HepG2 (cell line): ENCODE measurements around the gene RANGRF. TPM values are rescaled to one million over a fixed set of nuclear protein-coding genes. Genes with fewer than 3 reads are reported as not detected.

Experiments
- ARHGAP35 ChIP-seq: sonication (generic); formaldehyde crosslinking; IDR thresholded peaks from 2 replicates; pipeline ENCODE4 v1.9.0; 2022; ENCODE audit warnings: mild to moderate bottlenecking, inconsistent platforms, moderate library complexity, missing genetic modification reagents, borderline replicate concordance
- ATF7-NPFF ChIP-seq: sonication (generic); formaldehyde crosslinking; IDR thresholded peaks from 2 replicates; pipeline ENCODE4 v1.8.1; 2023; ENCODE audit warnings: mild to moderate bottlenecking, low read depth, missing genetic modification reagents, moderate library complexity
- CBFB ChIP-seq: sonication (generic); formaldehyde crosslinking; IDR thresholded peaks from 2 replicates; pipeline ENCODE4 v1.4.0; 2020; ENCODE audit warnings: missing genetic modification reagents
- FOXA3 ChIP-seq: IDR thresholded peaks from 2 replicates; pipeline ENCODE4 v1.6.1; 2016; ENCODE audit warnings: missing genetic modification reagents, missing compliant biosample characterization
- FOXJ3 ChIP-seq: sonication (generic); formaldehyde crosslinking; IDR thresholded peaks from 2 replicates; pipeline ENCODE4 v1.4.0; 2020; ENCODE audit warnings: missing genetic modification reagents, mild to moderate bottlenecking, borderline replicate concordance
- GZF1 ChIP-seq: sonication (generic); formaldehyde crosslinking; IDR thresholded peaks from 2 replicates; pipeline ENCODE4 v1.5.1; 2020; ENCODE audit warnings: mild to moderate bottlenecking, missing genetic modification reagents
- KAT8 ChIP-seq: IDR thresholded peaks from 2 replicates; pipeline ENCODE4 v1.6.1; 2016; ENCODE audit warnings: missing genetic modification reagents, missing compliant biosample characterization
- NFKBIZ ChIP-seq: IDR thresholded peaks from 2 replicates; pipeline ENCODE4 v1.6.1; 2018; ENCODE audit warnings: missing genetic modification reagents, missing compliant biosample characterization
- NFYB ChIP-seq: sonication (generic); formaldehyde crosslinking; IDR thresholded peaks from 2 replicates; pipeline ENCODE4 v1.4.0; 2020; ENCODE audit warnings: missing genetic modification reagents
- RBM39 ChIP-seq: fragments of 200-400 bp; formaldehyde crosslinking; IDR thresholded peaks from one replicate; pipeline ENCODE4 v1.6.1; 2018; ENCODE audit warnings: antibody characterized with exemption, mild to moderate bottlenecking, low read depth, low read length; ENCODE audit not compliant: poor library complexity, severe bottlenecking
- SALL2 ChIP-seq: sonication (generic); formaldehyde crosslinking; IDR thresholded peaks from 2 replicates; pipeline ENCODE4 v1.8.1; 2023; ENCODE audit warnings: mild to moderate bottlenecking, missing genetic modification reagents, inconsistent platforms
- TEAD3 ChIP-seq: optimal IDR thresholded peaks from 2 replicates; pipeline ENCODE3; 2016; ENCODE audit warnings: borderline replicate concordance
- ZMYM3 ChIP-seq: sonication (generic); formaldehyde crosslinking; IDR thresholded peaks from 2 replicates; pipeline ENCODE4 v1.5.1; 2020; ENCODE audit warnings: mild to moderate bottlenecking, missing genetic modification reagents
- ZMYM4 ChIP-seq: sonication (generic); formaldehyde crosslinking; IDR thresholded peaks from 2 replicates; pipeline ENCODE4 v1.8.1; 2023; ENCODE audit warnings: mild to moderate bottlenecking, missing genetic modification reagents
- ZNF619 ChIP-seq: sonication (generic); formaldehyde crosslinking; IDR thresholded peaks from 2 replicates; pipeline ENCODE4 v1.4.0; 2020; ENCODE audit warnings: mild to moderate bottlenecking, missing genetic modification reagents
- ZNF839 ChIP-seq: sonication (generic); formaldehyde crosslinking; IDR thresholded peaks from 2 replicates; pipeline ENCODE4 v1.4.0; 2020; ENCODE audit warnings: missing genetic modification reagents, mild to moderate bottlenecking, borderline replicate concordance
- polyA plus RNA-seq, 8 experiments: library from polyadenylated mRNA; depleted of rRNA in 3 of 8; stranded (reverse) in 7 of 8; unstranded in 1 of 8; fragments of >200 nt; fragmentation: Illumina TruSeq in 4 of 8; extraction: Trizol in 4 of 8; gene quantifications; 2 replicates each; pipeline versions ENCODE4 v1.2.1 to v1.2.3, GENCODE V29; 2011 to 2016; ENCODE audit warnings: low read depth in 4 of 8, missing spikeins in 1 of 8, mixed read lengths in 1 of 8; ENCODE audit not compliant: insufficient read depth in 1 of 8
- total RNA-seq, 5 experiments: library from RNA; depleted of rRNA; stranded (reverse); fragments of >200 nt; fragmentation: Illumina TruSeq; extraction: Trizol; gene quantifications; 2 replicates each; pipeline ENCODE4 v1.2.3, GENCODE V29; 2016; ENCODE audit warnings: low read depth in 1 of 5
- TF ChIP-seq, protein P1 (sequence below): IDR thresholded peaks from 2 replicates; pipeline ENCODE4 v1.6.1; 2016; ENCODE audit warnings: missing genetic modification reagents, missing compliant biosample characterization
- TF ChIP-seq, protein P2 (sequence below): sonication (generic); formaldehyde crosslinking; IDR thresholded peaks from 2 replicates; pipeline ENCODE4 v1.4.0; 2020; ENCODE audit warnings: mild to moderate bottlenecking, low read depth, missing genetic modification reagents
- TF ChIP-seq, protein P3 (sequence below): sonication (generic); formaldehyde crosslinking; IDR thresholded peaks from 2 replicates; pipeline ENCODE4 v1.8.1; 2023; ENCODE audit warnings: mild to moderate bottlenecking, moderate library complexity, missing genetic modification reagents
- TF ChIP-seq, protein P4 (sequence below): sonication (generic); formaldehyde crosslinking; IDR thresholded peaks from 2 replicates; pipeline ENCODE4 v1.8.0; 2022; ENCODE audit warnings: missing genetic modification reagents, mild to moderate bottlenecking, moderate library complexity, borderline replicate concordance
- TF ChIP-seq, protein P5 (sequence below): sonication (generic); formaldehyde crosslinking; IDR thresholded peaks from 2 replicates; pipeline ENCODE4 v1.4.0; 2020; ENCODE audit warnings: mild to moderate bottlenecking, missing genetic modification reagents

RANGRF gene
- total and polyA plus RNA-seq, 2 of the 13 experiments (the other 11 are each of a cell fraction or from before 2014, with no cell fraction given): 18.6 to 40.7 TPM

DNA sequence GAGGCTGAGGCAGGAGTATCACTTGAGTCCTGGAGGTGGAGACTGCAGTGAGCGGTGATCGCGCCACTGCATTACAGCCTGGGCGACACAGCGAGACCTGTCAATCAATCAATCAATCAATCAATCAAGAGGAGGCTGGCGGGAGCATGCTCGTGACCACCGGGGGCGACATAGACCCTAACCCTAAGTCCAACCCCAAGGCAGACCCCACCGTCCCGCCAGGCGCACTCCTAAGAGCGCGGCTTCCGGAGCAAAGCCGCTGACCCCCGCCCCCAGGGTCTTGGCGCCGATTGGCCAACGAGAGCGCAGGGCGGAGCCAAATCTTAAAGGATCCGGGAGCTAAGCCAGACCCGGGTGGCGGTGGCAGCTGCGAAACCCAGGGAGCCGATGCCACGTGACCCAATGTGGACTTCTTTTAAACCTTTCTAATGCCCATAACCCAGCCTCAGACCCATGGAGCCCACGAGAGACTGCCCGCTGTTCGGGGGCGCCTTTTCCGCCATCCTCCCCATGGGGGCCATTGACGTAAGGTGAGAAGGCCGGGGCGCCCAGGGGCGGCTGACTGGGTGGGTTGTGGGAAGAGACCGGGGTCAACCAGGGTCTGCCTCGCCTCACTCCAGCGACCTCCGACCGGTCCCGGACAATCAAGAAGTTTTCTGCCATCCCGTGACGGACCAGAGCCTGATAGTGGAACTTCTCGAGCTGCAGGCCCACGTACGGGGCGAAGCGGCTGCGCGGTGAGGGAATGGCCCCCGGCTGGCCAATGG is at the start of gene RANGRF (continued):
- TF ChIP-seq, protein P1, sequence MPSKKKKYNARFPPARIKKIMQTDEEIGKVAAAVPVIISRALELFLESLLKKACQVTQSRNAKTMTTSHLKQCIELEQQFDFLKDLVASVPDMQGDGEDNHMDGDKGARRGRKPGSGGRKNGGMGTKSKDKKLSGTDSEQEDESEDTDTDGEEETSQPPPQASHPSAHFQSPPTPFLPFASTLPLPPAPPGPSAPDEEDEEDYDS: peak; percentile 41; the same call in 1 of the 2 replicates
- TF ChIP-seq, protein P2, sequence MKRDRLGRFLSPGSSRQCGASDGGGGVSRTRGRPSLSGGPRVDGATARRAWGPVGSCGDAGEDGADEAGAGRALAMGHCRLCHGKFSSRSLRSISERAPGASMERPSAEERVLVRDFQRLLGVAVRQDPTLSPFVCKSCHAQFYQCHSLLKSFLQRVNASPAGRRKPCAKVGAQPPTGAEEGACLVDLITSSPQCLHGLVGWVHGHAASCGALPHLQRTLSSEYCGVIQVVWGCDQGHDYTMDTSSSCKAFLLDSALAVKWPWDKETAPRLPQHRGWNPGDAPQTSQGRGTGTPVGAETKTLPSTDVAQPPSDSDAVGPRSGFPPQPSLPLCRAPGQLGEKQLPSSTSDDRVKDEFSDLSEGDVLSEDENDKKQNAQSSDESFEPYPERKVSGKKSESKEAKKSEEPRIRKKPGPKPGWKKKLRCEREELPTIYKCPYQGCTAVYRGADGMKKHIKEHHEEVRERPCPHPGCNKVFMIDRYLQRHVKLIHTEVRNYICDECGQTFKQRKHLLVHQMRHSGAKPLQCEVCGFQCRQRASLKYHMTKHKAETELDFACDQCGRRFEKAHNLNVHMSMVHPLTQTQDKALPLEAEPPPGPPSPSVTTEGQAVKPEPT (CRISPR knock-in tag): no peak
- TF ChIP-seq ZNF619 (no peak; the same call in 1 of the 2 replicates), ARHGAP35 (no peak), KAT8 (CRISPR knock-in tag) (peak; percentile 72), ZMYM3 (CRISPR knock-in tag) (peak; percentile 65; the same call in 1 of the 2 replicates), FOXA3 (CRISPR knock-in tag) (0 out of 2 replicates have a peak, but pooled peaks have one; percentile 3), SALL2 (CRISPR knock-in tag) (no peak), ZMYM4 (CRISPR knock-in tag) (peak; percentile 48), TEAD3 (CRISPR knock-in tag) (peak; percentile 12), FOXJ3 (CRISPR knock-in tag) (no peak), GZF1 (CRISPR knock-in tag) (no peak; the same call in 1 of the 2 replicates), RBM39 (peak; percentile 43), ATF7-NPFF (CRISPR knock-in tag) (0 out of 2 replicates have a peak, but pooled peaks have one; percentile 21), CBFB (CRISPR knock-in tag) (0 out of 2 replicates have a peak, but pooled peaks have one; percentile 4), NFYB (CRISPR knock-in tag) (peak; percentile 77), NFKBIZ (CRISPR knock-in tag) (peak; percentile 48; the same call in 1 of the 2 replicates), ZNF839 (CRISPR knock-in tag) (no peak)
- TF ChIP-seq, protein P3, sequence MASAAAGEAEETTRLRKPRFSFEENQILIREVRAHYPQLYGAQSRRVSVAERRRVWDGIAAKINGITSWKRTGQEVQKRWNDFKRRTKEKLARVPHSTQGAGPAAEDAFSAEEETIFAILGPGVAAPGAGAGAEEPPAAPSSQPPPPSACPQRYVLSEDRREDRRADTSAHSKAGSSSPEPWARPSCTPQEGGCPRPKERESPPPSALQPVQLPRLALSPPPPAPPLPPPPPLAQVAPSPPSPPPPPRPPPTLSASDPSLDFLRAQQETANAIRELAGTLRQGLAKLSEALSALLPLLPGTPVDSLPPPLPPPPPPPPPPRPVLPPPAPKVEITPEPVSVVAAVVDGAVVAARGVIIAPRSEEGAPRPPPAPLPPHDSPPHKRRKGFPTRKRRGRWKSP: peak; percentile 48; the same call in 1 of the 2 replicates
- TF ChIP-seq, protein P4, sequence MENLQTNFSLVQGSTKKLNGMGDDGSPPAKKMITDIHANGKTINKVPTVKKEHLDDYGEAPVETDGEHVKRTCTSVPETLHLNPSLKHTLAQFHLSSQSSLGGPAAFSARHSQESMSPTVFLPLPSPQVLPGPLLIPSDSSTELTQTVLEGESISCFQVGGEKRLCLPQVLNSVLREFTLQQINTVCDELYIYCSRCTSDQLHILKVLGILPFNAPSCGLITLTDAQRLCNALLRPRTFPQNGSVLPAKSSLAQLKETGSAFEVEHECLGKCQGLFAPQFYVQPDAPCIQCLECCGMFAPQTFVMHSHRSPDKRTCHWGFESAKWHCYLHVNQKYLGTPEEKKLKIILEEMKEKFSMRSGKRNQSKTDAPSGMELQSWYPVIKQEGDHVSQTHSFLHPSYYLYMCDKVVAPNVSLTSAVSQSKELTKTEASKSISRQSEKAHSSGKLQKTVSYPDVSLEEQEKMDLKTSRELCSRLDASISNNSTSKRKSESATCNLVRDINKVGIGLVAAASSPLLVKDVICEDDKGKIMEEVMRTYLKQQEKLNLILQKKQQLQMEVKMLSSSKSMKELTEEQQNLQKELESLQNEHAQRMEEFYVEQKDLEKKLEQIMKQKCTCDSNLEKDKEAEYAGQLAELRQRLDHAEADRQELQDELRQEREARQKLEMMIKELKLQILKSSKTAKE: 0 out of 2 replicates have a peak, but pooled peaks have one; percentile 10
- TF ChIP-seq, protein P5, sequence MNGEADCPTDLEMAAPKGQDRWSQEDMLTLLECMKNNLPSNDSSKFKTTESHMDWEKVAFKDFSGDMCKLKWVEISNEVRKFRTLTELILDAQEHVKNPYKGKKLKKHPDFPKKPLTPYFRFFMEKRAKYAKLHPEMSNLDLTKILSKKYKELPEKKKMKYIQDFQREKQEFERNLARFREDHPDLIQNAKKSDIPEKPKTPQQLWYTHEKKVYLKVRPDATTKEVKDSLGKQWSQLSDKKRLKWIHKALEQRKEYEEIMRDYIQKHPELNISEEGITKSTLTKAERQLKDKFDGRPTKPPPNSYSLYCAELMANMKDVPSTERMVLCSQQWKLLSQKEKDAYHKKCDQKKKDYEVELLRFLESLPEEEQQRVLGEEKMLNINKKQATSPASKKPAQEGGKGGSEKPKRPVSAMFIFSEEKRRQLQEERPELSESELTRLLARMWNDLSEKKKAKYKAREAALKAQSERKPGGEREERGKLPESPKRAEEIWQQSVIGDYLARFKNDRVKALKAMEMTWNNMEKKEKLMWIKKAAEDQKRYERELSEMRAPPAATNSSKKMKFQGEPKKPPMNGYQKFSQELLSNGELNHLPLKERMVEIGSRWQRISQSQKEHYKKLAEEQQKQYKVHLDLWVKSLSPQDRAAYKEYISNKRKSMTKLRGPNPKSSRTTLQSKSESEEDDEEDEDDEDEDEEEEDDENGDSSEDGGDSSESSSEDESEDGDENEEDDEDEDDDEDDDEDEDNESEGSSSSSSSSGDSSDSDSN: peak; percentile 47
